Middle frontal gyrus (tissue), 1 donor: ENCODE data around the gene FBXL13.
"Not testable (repeated sequence)": the region's sequence is repeated elsewhere in the genome, so short reads cannot be mapped to it uniquely, and the experiment has no call there.

Experiments
- DNase-seq: peaks from one replicate; pipeline ENCODE4 v3.0.0-alpha.2; 2015; ENCODE audit warnings: low spot score; ENCODE audit errors: extremely low spot score

Gene FBXL13

DNA sequence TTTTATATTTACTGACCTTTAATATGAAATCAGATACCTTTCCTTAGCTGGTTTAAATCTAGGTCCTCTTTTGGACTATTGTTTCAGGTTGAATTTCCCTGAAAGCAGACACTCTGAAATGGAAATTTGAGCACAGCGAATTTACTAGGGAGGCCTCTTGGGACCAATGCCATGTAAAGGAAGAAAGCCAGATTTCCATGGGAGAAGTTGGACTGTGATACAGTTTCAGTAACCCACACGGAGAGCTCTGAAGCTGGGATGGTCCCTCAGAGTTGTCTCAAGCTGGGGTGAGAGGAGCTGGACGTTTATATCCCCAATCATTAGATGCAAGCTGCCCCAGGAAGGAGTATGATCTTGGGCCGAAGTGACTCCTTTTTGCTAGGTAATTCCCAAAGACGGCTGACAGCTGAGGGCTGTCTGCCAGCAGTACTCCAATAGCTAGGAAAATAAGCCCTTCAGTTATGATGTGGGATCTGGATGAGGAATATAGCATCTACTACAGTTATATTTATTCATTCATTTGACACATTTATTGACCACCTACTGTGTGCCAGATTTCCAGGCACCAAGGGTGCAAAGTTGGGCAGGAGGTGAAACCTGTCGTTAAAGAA lies 311.2 kb downstream of the FBXL13 start:
- DNase-seq, result not testable (repeated sequence)
